Natural killer cell (primary cell): Measurements from ENCODE around the gene CACNA1B. TPM values are rescaled to one million over a fixed set of nuclear protein-coding genes. Genes with fewer than 3 reads are reported as not detected.
"Not testable (repeated sequence)": the region's sequence is repeated elsewhere in the genome, so short reads cannot be mapped to it uniquely, and the experiment has no call there.

Experiments used
- ATAC-seq, 3 donors: fragments of 150-1000 bp in 2 of 3; fragments of 200-7000 bp in 1 of 3; cut with Tn5 transposase; 1 replicate in 1 of 3; 2 replicates in 2 of 3; pipeline ENCODE4 v1.10.0; 2021; ENCODE audit warnings: mild to moderate bottlenecking in 2 of 3, moderate library complexity in 2 of 3
- DNase-seq, 2 donors: peaks; one replicate each; pipeline versions ENCODE4 v3.0.0 to v3.0.0-alpha.2; 2013 to 2021; ENCODE audit warnings: mixed read lengths in 1 of 2
- H3K27ac ChIP-seq: one replicate; pipeline ENCODE4 v1.5.1; 2013; ENCODE audit warnings: mild to moderate bottlenecking, low read length
- H3K27me3 ChIP-seq: one replicate; pipeline ENCODE4 v1.6.1; 2013; ENCODE audit warnings: low read length; ENCODE audit not compliant: control insufficient read depth, insufficient read depth
- H3K36me3 ChIP-seq: one replicate; pipeline ENCODE4 v1.6.1; 2013; ENCODE audit warnings: low read length; ENCODE audit not compliant: control insufficient read depth, insufficient read depth
- H3K4me1 ChIP-seq: one replicate; pipeline ENCODE4 v1.6.1; 2013; ENCODE audit warnings: low read length; ENCODE audit not compliant: control insufficient read depth, insufficient read depth
- H3K4me3 ChIP-seq: one replicate; pipeline ENCODE4 v1.5.1; 2013; ENCODE audit warnings: low read length
- H3K9me3 ChIP-seq: one replicate; pipeline ENCODE4 v1.6.1; 2013; ENCODE audit warnings: low read length; ENCODE audit not compliant: control insufficient read depth, insufficient read depth
- H3K27ac Mint-ChIP-seq, 2 donors: one replicate each; pipeline ENCODE4 v1.8.0; 2022; ENCODE audit warnings: mild to moderate bottlenecking in 2 of 2, mixed read lengths in 2 of 2, moderate library complexity in 1 of 2
- H3K27me3 Mint-ChIP-seq, 2 donors: one replicate each; pipeline ENCODE4 v1.8.0; 2022; ENCODE audit warnings: low read depth in 2 of 2, mixed read lengths in 2 of 2
- H3K36me3 Mint-ChIP-seq: one replicate; pipeline ENCODE4 v1.8.0; 2022; ENCODE audit warnings: mixed read lengths
- H3K4me1 Mint-ChIP-seq, 2 donors: one replicate each; pipeline ENCODE4 v1.8.0; 2022; ENCODE audit warnings: mixed read lengths in 2 of 2
- H3K4me3 Mint-ChIP-seq: one replicate; pipeline ENCODE4 v1.8.0; 2022; ENCODE audit warnings: mild to moderate bottlenecking, moderate library complexity, mixed read lengths
- H3K9me3 Mint-ChIP-seq, 2 donors: one replicate each; pipeline ENCODE4 v1.8.0; 2022; ENCODE audit warnings: mixed read lengths in 2 of 2
- WGBS: methylation state at CpG from one replicate; pipeline ENCODE4 v1.1.7; 2013; ENCODE audit warnings: missing lambda C conversion rate; ENCODE audit not compliant: insufficient coverage; 5-methylcytosine and 5-hydroxymethylcytosine counted together
- intact Hi-C: fragments of 100-400 bp; cut with micrococcal nuclease; formaldehyde crosslinking; loops from one replicate; pipeline ENCODE4 v1.14.2; 2022
- total RNA-seq, 4 donors: library from RNA; stranded (reverse); fragments of 120-200 nt in 1 of 4; gene quantifications; one replicate each; pipeline versions ENCODE4 v1.2.3 to v1.2.4, GENCODE V29; 2013 to 2022
- TF ChIP-seq, protein P1 (sequence below): fragments of 200-600 bp; IDR thresholded peaks from one replicate; pipeline ENCODE4 v1.8.0; 2022; ENCODE audit warnings: antibody characterized with exemption

The CACNA1B gene
- total RNA-seq, 3 donors from 2014 or later (not counting 1 experiment from before 2014, with no cell fraction given), result 0.07 TPM; not detected in 2

DNA sequence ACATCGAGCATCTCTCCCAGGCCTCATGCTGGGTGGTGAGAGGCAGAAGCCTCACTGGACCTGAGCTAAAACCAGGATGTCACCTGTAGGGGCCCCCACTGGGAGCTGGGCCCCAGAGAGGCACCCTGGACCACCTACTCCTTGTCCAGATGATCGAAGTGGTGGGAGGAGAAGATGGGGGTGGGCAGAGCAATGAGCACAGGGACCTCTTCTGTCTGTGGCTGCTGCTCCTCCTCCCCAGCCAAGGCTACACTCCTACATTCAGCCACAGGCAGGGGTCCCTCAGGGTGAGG lies 227.5 kb downstream of the CACNA1B start:
- Histone ChIP-seq H3K27ac (no peak overlapping the region), H3K36me3 (no peaks in the 10 kb centered on the region), H3K4me1 (no peaks in the 10 kb centered on the region), H3K4me3 (no peak overlapping the region), H3K9me3 (no peaks in the 10 kb centered on the region), H3K27me3 (no peaks in the 10 kb centered on the region)
- Mint-ChIP-seq H3K27ac (no peak overlapping the region), H3K4me3 (no peak overlapping the region), H3K4me1 (no peaks in the 10 kb centered on the region), H3K36me3 (no peaks in the 10 kb centered on the region), H3K9me3 (no peaks in the 10 kb centered on the region), H3K27me3 (peaks cover 0 to 3% of the 10 kb centered on the region in 2 donors)
- ATAC-seq (no peak), DNase-seq (no peak)
- intact Hi-C loops, result no loop called here
- TF ChIP-seq, protein P1, sequence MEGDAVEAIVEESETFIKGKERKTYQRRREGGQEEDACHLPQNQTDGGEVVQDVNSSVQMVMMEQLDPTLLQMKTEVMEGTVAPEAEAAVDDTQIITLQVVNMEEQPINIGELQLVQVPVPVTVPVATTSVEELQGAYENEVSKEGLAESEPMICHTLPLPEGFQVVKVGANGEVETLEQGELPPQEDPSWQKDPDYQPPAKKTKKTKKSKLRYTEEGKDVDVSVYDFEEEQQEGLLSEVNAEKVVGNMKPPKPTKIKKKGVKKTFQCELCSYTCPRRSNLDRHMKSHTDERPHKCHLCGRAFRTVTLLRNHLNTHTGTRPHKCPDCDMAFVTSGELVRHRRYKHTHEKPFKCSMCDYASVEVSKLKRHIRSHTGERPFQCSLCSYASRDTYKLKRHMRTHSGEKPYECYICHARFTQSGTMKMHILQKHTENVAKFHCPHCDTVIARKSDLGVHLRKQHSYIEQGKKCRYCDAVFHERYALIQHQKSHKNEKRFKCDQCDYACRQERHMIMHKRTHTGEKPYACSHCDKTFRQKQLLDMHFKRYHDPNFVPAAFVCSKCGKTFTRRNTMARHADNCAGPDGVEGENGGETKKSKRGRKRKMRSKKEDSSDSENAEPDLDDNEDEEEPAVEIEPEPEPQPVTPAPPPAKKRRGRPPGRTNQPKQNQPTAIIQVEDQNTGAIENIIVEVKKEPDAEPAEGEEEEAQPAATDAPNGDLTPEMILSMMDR, result no peak
- WGBS, result 63% methylated on average over 2 of the region's 2 CpGs

DNA sequence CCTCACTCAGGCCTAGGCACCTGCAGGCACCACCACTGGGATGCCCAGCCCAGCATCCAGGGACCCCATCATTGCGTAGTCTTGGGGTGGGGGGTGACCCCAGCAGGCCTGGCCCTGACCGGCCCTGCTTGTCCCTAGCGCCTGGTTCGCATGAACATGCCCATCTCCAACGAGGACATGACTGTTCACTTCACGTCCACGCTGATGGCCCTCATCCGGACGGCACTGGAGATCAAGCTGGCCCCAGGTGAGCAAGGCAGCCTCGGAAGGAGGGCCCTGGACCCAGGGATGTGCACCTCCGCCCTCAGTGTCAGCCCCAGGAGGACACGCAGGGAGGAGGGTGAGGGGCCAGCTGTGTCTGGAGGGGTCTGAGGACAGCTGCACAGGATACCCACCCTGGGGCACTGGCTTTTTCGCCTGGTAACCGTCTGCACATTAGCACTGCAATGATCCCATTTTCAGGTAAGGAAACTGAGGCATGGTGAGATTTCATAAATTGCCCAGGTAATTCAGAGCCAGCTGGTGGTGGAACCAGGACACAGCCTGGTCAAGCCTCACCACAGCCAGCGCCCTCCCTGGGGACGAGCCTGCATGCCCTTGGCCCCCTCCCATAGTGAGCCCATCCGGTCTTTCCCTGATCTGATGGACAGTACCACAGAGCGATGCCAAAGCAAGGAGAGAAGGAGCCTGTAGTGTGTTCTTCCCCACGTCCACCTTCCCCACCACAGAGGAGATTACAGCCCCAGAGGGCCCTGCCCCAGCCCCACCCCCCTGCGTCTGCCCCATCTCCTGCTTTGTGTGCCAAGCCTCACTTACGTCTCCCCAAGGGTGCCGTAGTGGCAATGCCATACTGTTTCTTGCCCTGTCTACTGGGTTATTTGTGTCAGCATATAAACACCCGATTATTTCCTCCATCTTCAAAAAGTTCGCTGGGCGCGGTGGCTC lies 228.3 kb downstream of the CACNA1B start:
- intact Hi-C loops, result no loop called here
- ATAC-seq (no peak), DNase-seq (no peak)
- Mint-ChIP-seq H3K36me3 (no peaks in the 10 kb centered on the region), H3K27me3 (peaks cover 0 to 7% of the 10 kb centered on the region in 2 donors), H3K9me3 (no peaks in the 10 kb centered on the region), H3K27ac (no peak overlapping the region), H3K4me3 (no peak overlapping the region), H3K4me1 (no peaks in the 10 kb centered on the region)
- Histone ChIP-seq H3K9me3 (no peaks in the 10 kb centered on the region), H3K27ac (no peak overlapping the region), H3K4me1 (no peaks in the 10 kb centered on the region), H3K27me3 (no peaks in the 10 kb centered on the region), H3K4me3 (no peak overlapping the region), H3K36me3 (no peaks in the 10 kb centered on the region)
- TF ChIP-seq, protein P1, result no peak
- 89% methylated on average over 26 of the region's 26 CpGs for WGBS

- DNase-seq, ATAC-seq, H3K4me3 Mint-ChIP-seq, H3K27me3 ChIP-seq, H3K4me1 Mint-ChIP-seq, H3K27me3 Mint-ChIP-seq, H3K4me3 ChIP-seq, H3K4me1 ChIP-seq, H3K27ac ChIP-seq, H3K36me3 ChIP-seq, H3K9me3 ChIP-seq, H3K36me3 Mint-ChIP-seq, H3K27ac Mint-ChIP-seq, H3K9me3 Mint-ChIP-seq, intact Hi-C loops: not testable (repeated sequence)
- 90% methylated on average over 2 of the region's 3 CpGs for WGBS
Observed at GRCh38 chr9:138107039-138107438, 229.5 kb downstream of the CACNA1B start.

DNA sequence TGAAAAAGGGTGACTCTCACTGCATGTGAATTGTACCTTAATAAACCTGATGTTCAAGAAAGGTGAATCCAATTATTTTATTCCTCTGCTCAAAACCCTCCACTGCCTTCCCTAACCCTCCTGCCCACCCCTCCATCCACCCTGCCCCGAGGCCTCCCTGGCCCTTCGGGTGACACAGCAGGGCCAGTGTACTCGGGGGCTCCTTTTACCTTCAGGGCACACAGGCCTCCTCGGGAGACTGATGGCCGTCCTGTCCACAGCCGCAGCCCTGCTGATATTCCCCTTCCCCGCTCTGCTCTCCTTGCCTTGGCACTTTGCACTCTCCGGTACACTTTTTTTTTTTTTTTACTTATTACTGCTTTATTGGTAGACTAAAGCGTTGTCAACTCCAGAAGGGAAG lies 234.0 kb downstream of the CACNA1B start:
- TF ChIP-seq, protein P1, result no peak
- H3K27me3 ChIP-seq, result no peaks in the 10 kb centered on the region
- H3K4me3 ChIP-seq, result no peak overlapping the region
- DNase-seq (no peak), ATAC-seq (no peak)
- no peak overlapping the region for H3K27ac ChIP-seq
- Mint-ChIP-seq H3K36me3 (no peaks in the 10 kb centered on the region), H3K27me3 (peaks cover 0 to 10% of the 10 kb centered on the region in 2 donors), H3K4me1 (no peaks in the 10 kb centered on the region), H3K4me3 (no peak overlapping the region), H3K9me3 (no peaks in the 10 kb centered on the region), H3K27ac (no peak overlapping the region)
- WGBS, result 87% methylated on average over 9 of the region's 9 CpGs
- intact Hi-C loops, result no loop called here
- no peaks in the 10 kb centered on the region for H3K9me3 ChIP-seq
- H3K36me3 ChIP-seq, result no peaks in the 10 kb centered on the region
- no peaks in the 10 kb centered on the region for H3K4me1 ChIP-seq
